Ramos (cell line): ENCODE measurements around the gene LTB4R2.
"Not testable (repeated sequence)": the region's sequence is repeated elsewhere in the genome, so short reads cannot be mapped to it uniquely, and the experiment has no call there.

ENCODE experiments used
- in situ Hi-C: fragments of 300-500 bp; cut with MboI; formaldehyde crosslinking; loops from one replicate; pipeline ENCODE4 v1.14.3; 2022; ENCODE audit warnings: low sequenced_read_pairs; ENCODE audit not compliant: unreplicated experiment

The LTB4R2 gene

GRCh38 chr14:24315807-24316596 lies 6.1 kb downstream of the LTB4R2 start:
- in situ Hi-C loops = no loop called here

GRCh38 chr14:24316597-24316950 lies 6.6 kb downstream of the LTB4R2 start:
- in situ Hi-C loops = no loop called here

GRCh38 chr14:24317141-24317928 lies 7.4 kb downstream of the LTB4R2 start:
- in situ Hi-C loops = no loop called here

- in situ Hi-C loops = no loop called here
Measured at GRCh38 chr14:24321212-24321975, 11.5 kb downstream of the LTB4R2 start.

- in situ Hi-C loops = no loop called here
Measured at GRCh38 chr14:24322672-24323071, 12.7 kb downstream of the LTB4R2 start.

- in situ Hi-C loops = no loop called here
Measured at GRCh38 chr14:24323341-24323740, 13.4 kb downstream of the LTB4R2 start.

GRCh38 chr14:24324024-24324423 lies 14.1 kb downstream of the LTB4R2 start:
- in situ Hi-C loops = no loop called here

- in situ Hi-C loops = no loop called here
Measured at GRCh38 chr14:24325041-24325530, 15.1 kb downstream of the LTB4R2 start.

GRCh38 chr14:24325963-24326362 lies 16.0 kb downstream of the LTB4R2 start:
- in situ Hi-C loops = no loop called here

- in situ Hi-C loops = no loop called here
Measured at GRCh38 chr14:24327303-24327702, 17.4 kb downstream of the LTB4R2 start.

GRCh38 chr14:24327914-24328313 lies 18.0 kb downstream of the LTB4R2 start:
- in situ Hi-C loops = not testable (repeated sequence)

- in situ Hi-C loops = no loop called here
Measured at GRCh38 chr14:24329073-24329663, 19.2 kb downstream of the LTB4R2 start.

- in situ Hi-C loops = loop anchor here (5.0 kb wide), 1 partner anchor 103 kb away; no protein-coding TSS in a partner anchor
Measured at GRCh38 chr14:24329736-24330135, 19.8 kb downstream of the LTB4R2 start.

GRCh38 chr14:24330973-24331674 lies 21.2 kb downstream of the LTB4R2 start:
- in situ Hi-C loops = loop anchor here (5.0 kb wide), 1 partner anchor 101 kb away; no protein-coding TSS in a partner anchor

- in situ Hi-C loops = loop anchor here (5.0 kb wide), 1 partner anchor 101 kb away; no protein-coding TSS in a partner anchor
Measured at GRCh38 chr14:24331731-24332267, 21.9 kb downstream of the LTB4R2 start.

GRCh38 chr14:24332268-24332993 lies 22.5 kb downstream of the LTB4R2 start:
- in situ Hi-C loops = loop anchor here (5.0 kb wide), 1 partner anchor 100 kb away; no protein-coding TSS in a partner anchor

GRCh38 chr14:24334431-24335291 lies 24.7 kb downstream of the LTB4R2 start, which contains the start of gene ADCY4:
Gene ADCY4 (minus strand): TSS chr14:24335071. CDS start chr14:24334652, 419 bp downstream.
- in situ Hi-C loops = loop anchor here (5.0 kb wide), 1 partner anchor 98 kb away; no protein-coding TSS in a partner anchor
